Stimulated activated CD8-positive, alpha-beta memory T cell treated with anti-CD3 and anti-CD28 coated beads, Interleukin-7, amount 100 ng/mL, for 1 hour (primary cell): Measurements from ENCODE around the gene PRKCQ.

Experiments
- DNase-seq, 2 donors: peaks; one replicate each; pipeline ENCODE4 v3.0.0-alpha.2; 2020; ENCODE audit warnings: low read depth in 2 of 2

PRKCQ gene

DNA sequence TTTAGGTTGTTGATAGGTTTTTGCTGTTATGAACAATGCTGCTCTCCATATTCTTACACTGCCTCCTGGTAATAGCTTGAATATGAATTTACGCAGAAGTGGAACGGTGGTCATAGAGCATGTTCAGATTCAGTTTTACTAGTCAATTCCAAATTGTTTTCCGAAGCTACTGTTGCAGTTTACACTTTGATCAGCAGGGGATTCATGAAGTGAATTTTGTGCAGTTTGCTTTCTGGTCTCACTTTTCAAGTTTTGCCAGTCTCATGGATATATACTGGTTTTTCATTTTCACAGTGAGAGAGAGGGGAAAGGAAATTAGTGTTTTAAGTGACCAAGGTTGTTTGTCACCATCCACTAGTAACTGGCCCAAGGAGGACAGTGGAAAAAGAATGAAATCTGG, 171.3 kb downstream of the PRKCQ start:
- DNase-seq, result no peak

DNA sequence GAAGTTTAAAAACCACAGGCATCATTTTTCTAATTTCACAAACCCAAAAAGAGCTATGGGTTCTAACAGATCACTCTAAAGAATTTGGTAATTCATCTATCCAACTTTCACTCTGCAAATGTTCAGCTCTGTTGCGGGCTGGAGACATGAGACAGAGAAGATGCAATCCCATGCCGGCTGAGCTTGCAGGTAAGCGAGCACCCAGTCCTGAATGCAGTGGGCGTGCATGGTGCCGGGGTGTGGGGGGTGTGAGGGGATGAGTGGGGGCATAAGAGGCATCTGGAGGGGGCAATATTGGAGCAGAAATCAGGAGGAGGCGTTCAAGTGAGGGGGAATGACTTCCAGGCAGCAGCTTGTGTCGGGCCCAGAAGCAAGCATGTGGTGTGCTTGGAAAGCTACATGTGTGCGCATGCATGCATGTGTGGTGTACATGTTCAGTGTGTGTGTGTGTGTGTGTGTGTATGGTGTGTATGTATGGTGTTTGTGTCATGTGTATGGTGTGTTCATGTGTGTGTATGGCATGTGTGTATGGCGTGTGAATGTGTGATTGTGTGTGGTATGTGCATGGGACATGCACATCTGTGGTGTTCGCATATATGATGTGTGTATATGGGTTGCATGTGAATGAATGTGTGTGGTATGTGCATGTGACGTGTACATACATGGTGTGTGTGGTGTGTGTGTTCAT, 172.9 kb downstream of the PRKCQ start:
- DNase-seq, result no peak

DNA sequence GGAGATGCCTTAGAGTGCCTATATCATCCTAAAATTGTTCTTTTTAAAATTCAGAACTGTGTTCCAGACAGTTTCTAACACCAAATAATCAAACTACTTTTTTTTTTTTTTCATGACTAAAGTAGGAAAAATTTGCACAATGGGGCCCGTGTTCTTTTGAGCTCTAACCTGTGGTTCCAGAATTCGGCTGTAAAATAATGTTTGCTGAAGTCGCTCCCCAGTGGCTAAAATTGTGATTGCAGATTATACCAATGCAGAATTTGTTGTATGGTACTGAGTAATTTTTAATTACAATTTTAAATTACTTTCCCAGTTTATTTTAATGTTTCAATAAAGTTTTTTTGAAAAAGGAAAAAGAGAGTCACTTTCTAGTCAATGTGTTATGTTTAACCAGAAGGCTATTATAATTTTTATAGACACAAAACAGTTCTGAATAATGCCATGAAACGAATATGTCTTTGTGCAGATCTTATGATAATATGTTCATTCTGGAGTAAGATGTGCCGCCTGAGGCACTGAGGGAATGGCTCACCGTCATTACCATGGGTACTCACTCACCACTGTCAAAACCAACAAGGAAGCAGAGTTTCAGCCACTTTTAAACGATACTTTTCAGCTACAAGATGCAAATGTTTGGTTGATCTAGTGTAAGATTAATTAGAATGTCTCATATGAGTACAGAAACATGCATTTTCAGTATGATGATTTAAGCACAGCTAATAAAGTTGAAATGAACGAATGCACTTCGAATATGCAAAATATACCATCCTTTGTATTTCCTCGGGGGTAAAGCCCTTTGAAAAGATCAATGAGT, 173.6 kb downstream of the PRKCQ start:
- no peak for DNase-seq

DNA sequence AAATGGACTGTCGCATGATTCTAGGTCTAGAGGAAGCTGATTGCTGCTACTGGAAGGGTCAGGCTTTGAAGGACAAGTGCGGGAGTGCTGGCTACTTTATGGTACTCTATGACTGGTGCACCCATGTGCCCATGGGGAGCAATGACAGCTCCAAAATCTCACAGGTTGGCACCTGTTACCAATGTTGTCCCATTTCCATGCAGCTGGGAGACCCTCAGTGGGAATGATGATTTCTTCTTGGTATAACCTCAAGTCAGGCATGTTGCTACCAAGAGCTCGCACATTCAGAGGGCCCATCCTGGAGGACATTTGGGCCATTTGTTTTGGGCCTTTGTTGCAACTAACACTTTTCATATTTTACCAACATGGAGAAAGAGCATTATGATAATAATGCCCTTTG, 174.4 kb downstream of the PRKCQ start:
- DNase-seq, result no peak

DNA sequence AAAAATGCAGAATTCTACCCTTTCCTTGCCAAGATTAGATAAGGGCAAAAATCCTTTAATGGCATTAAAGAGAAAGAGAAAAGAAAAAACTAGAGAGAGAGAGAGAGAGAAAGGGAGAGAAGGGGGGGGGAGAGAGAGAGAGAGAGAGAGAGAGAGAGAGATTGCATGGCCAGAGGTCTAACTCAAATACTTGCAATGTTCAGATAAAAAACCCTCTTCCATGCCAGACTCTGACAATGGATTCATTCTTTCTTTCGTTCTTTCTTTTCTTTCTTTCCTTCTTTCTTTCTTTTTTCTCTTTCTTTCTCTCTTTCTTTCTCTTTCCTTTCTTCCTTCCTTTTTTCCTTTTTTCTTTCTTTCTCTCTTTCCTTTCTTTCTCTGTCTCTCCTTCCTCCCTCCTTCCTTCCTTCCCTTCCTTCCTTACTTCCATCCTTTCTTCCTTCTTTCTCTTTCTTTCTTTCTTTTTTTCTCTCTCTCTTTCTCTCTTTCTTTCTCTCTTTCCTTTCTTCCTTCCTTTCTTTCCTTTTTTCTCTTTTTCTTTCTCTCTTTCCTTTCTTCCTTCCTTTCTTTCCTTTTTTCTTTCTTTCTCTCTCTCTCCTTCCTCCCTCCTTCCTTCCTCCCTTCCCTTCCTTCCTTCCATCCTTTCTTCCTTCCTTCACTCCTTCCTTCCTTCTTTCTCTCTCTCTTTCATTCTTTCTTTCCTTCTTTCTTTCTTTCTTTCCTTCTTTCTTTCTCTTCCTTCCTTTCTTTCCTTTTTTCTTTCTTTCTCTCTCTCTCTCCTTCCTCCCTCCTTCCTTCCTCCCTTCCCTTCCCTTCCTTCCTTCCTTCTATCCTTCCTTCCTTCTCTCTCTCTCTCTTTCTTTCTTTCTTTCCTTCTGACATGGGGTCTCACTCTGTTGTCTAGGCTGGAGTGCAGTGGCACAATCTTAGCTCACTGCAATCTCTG, 175.7 kb downstream of the PRKCQ start:
- no peak for DNase-seq

DNA sequence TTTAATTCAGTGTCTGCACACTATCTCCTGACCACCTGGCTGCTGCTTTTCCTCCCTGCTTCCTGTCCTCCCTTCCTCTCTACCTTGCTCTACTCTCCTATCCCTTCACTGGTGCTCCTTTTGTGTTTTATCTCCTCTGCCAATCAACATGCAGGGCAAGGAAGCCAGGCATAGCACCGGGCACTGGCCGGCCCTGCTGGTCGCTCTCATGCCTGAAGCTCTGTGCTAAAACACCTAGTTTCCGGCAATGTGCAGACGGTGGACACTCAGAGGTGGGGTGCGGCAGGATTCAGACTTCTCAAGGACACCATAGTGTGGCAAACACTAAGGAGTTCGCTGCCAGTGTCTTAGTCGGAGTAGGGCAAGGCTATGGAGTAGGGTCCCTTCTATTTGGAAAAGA, 177.1 kb downstream of the PRKCQ start:
- DNase-seq, result no peak

DNA sequence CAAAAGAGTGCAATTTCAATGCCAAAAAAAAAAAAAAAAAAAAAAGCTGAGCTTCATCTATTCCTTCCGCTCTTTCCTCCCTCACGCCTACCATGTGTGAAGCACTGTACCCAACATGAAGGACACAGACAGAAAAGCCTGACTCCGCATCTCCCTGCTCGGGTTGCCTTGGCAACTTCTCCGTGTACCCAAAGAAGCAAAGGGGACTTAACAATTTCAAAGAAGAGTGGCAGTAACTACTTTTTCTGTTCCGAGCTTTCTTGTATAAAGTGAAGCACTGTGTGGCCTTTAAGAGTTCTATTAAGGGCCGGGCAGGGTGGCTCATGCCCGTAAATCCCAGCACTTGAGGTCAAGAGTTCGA, 177.7 kb downstream of the PRKCQ start:
- no peak for DNase-seq

DNA sequence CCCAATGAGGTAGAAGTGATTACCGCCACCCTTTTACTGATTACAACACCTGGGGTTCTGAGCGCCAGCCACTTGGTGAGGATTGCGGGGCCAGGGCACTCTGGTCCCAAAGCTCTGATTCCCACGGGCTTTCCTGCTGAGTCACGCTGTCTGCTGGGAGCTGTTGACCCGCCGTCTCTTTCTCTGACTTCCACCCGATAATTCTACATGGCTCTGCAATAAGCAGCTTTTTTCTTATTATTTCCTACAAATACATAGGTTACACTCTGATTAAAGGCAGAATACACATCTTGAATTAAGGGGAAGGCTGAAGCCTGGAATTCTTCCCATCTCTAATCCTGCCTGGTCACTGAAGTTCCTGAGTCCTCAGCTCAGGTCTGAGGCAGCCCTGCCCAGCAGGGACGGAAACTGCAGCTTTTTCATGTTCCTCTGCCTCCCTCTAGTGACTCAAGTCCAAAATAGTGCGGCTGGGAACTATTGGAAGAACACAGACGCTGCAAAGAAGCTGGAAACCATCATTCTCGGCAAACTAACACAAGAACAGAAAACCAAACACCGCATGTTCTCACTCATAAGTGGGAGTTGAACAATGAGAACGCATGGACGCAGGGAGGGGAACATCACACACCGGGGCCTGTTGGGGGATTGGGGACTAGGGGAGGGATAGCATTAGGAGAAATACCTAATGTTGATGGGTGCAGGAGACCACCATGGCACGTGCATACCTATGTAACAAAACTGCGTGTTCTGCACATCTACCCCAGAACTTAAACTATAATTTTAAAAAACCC, 178.3 kb downstream of the PRKCQ start:
- DNase-seq, result peak in 1 of 2 donors; percentile 14

DNA sequence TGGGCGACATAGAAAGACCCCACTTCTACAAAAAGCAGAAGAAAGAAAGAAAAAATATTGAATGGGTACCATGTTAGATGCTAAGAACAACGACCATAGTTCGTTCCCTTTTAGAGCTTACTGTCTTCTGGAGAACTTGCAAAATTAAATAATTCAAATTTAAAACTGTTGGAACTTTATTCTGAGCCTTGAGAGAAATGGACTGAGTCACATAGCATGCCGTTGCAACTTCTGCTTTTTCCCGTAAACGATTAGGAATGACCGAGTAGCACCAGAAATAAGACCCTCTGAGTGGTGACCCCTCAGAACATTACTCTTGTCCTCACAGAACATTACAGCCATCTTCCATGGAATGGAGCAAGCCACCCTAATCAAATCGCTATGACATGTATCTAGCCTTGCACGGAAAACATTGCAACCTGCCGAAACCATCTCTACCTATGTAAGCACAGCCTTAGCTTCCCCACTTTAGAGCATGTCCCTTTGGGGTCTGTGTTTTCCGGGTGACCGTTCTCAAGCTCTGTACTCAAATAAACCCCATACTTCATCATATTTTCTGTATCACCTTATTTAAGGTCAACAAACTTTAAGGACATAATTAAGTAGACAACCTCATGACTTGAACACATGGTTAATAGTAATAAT, 179.1 kb downstream of the PRKCQ start:
- DNase-seq, result no peak

DNA sequence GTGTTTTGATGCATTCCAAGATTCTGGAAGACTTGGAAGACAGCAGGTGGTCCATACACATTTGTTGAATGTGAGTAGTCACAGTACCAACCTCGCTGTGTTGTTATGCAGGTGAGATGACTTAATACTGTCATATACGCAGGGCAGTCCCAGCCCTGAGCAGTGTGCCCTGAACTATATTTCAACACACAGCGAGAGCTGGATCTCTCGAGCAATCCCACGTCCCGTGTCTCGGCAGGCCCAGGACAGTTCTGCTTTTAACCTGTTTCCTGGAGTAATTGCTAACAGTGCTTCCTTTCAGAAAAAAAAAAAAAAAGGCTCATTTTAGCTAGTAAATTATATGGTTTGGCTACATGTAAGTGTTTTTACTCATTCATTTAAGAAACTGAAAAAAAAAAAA, 179.7 kb downstream of the PRKCQ start:
- DNase-seq, result no peak

DNA sequence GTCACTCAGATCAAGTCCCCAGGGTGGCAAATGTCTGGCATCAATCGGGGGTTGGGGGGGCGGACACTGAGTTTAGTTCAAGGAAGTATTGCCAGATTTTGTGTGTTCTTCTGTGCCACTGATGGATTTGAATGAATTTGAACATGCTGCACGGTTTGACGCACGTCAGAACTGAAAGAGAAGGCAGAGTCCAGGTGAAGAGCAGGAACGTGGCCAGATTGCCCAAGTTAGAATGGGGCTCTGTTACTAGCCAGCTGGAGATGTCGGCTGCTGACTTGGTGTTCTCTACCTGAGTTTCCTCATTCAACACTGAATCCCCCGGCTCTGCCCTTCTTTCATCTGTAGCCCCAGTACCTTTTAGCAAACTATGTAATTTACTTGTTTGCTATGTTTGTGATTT, 180.2 kb downstream of the PRKCQ start:
- DNase-seq, result no peak

DNA sequence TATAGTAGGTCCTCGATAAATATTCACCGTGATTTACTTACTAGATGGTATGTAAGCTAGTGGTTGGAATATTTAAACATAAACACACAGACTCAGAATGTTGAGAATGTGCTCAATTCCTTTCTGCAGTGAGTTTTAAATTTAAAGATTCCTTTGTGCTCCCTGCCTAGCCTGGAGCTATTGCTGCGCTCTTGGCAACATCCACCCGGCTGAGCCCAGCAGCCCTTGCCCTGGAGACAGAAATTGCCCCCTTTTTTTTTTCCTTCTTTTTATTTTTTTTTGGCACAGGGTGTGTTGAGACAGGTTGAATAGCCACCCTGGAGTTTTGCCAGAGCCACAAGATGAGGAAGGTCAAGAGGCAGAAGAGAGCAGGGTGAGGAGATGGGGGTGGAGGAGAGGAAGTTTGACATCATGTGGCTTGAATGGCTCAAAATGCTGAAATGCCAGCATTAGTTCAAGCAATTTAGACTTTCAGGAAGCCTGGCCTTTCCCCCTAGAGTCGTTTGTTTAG, 180.8 kb downstream of the PRKCQ start:
- no peak for DNase-seq

DNA sequence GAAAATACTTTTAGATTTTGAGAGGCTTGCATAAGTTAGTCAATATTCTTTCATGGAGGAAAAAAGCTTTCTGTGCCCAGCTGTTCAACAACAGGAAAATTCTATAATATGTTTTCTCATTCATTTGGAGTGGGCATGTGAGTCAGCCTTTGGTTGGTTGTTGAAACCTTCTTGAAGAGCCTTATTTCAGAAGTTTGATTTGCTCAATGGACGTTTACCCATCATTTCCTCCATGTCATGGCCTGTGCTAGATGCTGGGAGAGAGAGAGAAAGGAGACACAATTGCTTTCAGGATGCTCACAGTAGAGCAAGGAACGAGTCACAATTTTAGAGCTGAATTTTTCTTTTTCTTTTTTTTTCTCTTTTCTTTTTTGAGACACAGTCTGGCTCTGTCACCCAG, 181.7 kb downstream of the PRKCQ start:
- DNase-seq, result no peak

DNA sequence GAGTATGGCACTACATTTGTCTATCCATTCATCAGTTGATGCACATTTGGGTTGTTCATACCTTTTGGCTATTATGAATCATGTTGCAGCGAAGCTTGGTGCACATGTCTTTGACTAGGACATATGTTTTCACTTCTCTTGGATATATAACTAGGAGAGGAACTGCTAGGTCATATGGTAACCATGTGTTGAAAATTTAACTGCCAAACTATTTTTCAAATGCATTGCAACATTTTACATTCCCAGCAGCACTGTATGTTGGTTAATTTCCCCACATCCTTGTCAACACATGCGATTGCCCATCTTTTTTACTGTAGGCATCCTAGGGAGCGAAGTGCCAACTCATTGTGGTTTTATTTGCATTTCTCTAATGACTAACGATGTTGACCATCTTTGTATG, 183.4 kb downstream of the PRKCQ start:
- no peak for DNase-seq

DNA sequence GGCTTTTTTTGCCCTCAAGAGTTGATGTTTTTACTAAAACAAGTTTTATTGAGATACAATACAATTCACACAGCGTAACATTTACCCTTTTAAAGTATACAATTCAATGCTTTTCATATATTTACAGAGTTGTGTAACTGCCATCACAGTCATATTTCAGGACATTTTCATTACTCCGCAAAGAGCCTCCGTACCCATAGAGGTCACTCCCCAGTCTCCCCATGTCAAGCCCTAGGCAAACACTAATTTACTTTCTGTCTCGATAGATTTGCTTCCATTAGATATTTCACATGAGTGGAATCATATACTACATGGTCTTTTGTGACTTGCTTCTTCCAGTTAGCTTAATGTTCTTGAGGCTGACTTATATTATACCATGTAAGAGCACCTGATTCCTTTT, 183.8 kb downstream of the PRKCQ start:
- no peak for DNase-seq

DNA sequence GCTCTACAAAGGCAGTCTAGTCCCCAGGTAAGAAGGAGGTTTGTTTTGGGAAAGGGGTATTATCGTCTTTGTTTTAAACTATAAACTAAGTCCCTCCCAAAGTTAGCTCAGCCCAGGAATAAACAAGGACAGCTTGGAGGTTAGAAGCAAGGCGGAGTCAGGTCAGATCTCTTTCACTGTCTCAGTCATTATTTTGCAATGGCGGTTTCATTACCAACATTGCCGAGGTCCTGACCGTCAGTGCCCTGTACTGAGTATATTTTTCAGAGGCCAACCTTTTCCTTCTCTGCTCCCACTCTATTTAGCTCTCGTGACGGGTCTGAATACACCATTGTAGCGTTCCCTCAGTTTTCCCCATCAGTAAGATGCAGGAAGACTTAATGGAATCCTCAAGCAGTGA, 184.5 kb downstream of the PRKCQ start:
- no peak for DNase-seq

DNA sequence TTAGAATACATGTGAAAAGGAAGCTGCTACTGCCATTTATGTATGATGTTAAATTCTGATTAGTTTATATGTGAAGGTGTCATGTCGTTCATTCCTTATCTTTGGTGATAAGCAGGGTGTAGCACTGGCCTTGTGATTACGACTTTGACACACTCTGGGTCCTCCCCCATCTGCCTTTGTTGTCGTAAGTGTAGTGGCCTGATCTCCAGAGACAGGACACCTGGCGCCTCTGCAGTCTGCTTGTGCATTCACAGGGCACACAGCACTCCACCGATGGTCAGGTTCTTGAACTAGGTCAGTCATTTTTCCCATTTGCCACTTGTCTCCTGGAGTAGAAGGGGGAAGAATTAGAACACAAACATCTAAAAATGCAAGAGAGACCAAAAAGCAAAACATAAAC, 186.0 kb downstream of the PRKCQ start:
- DNase-seq, result no peak

DNA sequence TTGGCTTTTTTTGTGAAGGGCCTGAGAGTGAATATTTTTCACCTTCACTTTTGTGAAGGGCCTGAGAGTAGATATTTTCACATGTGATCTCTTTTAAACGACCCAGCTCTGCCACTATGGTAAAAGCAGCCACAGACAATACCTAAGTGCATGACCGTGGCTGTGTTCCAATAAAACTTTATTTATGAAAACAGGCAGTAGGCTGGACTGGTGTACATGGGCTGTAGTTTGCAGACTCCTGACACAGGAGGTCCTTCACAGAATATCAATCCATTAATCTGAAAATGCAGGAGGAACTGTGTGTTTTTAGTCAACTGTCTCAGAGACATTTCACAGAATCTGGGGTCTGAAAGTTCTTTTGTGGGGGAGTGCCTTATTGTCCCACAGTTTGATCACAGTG, 186.9 kb downstream of the PRKCQ start:
- no peak for DNase-seq

DNA sequence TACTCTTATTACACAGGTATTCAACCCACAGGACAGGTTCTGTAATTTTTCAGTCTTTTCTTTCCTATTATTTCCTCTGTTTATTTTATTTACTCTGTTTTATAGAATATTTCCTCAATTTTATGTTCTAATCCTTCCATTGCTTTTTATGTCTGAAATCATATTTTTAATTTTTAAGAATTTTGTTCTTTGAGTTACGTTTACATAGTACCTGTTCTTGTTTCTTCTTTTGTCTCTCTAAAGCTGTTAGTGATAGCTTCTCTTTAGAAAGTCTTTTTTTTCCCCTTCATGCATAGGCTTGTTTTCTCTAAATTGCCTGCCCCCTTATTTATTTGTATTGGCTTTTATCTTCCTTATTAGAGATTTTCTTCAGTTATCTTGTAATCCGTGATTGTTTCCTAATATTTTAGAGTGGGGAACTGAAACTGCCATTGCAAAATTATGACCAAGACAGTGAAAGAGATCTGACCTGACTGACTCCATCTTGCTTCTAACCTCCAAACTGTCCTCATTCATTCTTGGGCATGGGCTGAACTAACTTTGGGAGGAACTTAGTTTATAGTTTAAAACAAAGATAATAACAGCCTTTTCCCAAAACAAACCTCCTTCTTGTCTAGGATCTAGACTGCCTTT, 189.7 kb downstream of the PRKCQ start:
- no peak for DNase-seq

DNA sequence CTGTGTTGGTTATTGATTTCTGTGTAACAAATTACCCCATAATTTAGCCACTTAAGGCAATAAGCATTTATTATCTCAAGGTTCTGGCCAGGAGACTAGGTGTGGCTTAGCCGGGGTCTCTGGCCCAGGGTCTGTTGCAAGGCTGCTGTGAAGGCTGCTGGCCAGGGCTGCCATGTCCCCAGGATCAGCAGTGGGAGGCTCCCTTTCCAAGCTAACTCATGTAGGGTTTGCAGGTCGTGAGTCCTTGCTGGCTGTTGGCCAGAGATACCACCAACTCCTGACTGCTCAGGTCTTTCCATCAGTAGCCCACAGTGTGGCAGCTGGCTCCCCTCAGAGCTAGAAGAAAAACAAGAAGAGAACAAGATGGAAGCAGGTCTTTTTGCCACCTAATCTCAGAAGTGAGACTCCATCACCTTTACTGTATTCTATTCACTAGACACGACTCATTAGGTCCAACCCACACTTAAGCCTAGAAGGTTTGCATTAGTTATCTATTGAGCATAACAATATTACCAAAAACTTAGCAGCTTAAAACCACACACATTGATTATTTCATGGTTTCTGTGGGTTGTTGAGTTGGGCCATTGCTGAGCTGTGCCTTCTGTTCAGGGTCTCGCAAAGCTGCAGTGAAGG, 191.7 kb downstream of the PRKCQ start:
- no peak for DNase-seq
